Activated T-cell treated with anti-CD3 and anti-CD28 coated beads, Interleukin-2, amount 50 U/mL, for 24 hours (primary cell): ENCODE measurements around the gene STOM.
"Not testable (repeated sequence)": the region's sequence is repeated elsewhere in the genome, so short reads cannot be mapped to it uniquely, and the experiment has no call there.

Experiments used
- DNase-seq: peaks from one replicate; pipeline ENCODE4 v3.0.0-alpha.2; 2020
- H3K27ac Mint-ChIP-seq: 2 replicates; pipeline ENCODE4 v1.8.0; 2020; ENCODE audit warnings: mild to moderate bottlenecking, mixed read lengths
- H3K27me3 Mint-ChIP-seq: 2 replicates; pipeline ENCODE4 v1.8.0; 2020; ENCODE audit warnings: mixed read lengths
- H3K36me3 Mint-ChIP-seq: 2 replicates; pipeline ENCODE4 v1.8.0; 2020; ENCODE audit warnings: low read depth, mixed read lengths
- H3K4me1 Mint-ChIP-seq: 2 replicates; pipeline ENCODE4 v1.8.0; 2020; ENCODE audit warnings: low read depth, mixed read lengths
- H3K4me3 Mint-ChIP-seq: 2 replicates; pipeline ENCODE4 v1.8.0; 2020; ENCODE audit warnings: mild to moderate bottlenecking, moderate library complexity, mixed read lengths
- H3K9me3 Mint-ChIP-seq: 2 replicates; pipeline ENCODE4 v1.8.0; 2020; ENCODE audit warnings: mixed read lengths

STOM gene

GRCh38 chr9:121369595-121370265, at the start of gene STOM:
TSS of gene STOM (minus strand) at chr9:121370250. CDS start at chr9:121370187, 63 bp downstream.
- Mint-ChIP-seq H3K36me3 (peaks cover 28% of the 10 kb centered on the region), H3K4me3 (peak within 1 kb of the TSS; percentile 88), H3K9me3 (peaks cover 4% of the 10 kb centered on the region), H3K27me3 (no peaks in the 10 kb centered on the region), H3K4me1 (peaks cover 66% of the 10 kb centered on the region), H3K27ac (peak within 1 kb of the TSS; percentile 94)
- no peak for DNase-seq

- no peaks in the 10 kb centered on the region for H3K4me1 Mint-ChIP-seq
- H3K36me3 Mint-ChIP-seq, result no peaks in the 10 kb centered on the region
- no peak overlapping the region for H3K27ac Mint-ChIP-seq
- peaks cover 4% of the 10 kb centered on the region for H3K27me3 Mint-ChIP-seq
- no peaks in the 10 kb centered on the region for H3K9me3 Mint-ChIP-seq
- H3K4me3 Mint-ChIP-seq, result no peak overlapping the region
- no peak for DNase-seq
Measured at GRCh38 chr9:121411993-121412392, 41.9 kb upstream of the STOM start.

- Mint-ChIP-seq H3K27me3 (no peaks in the 10 kb centered on the region), H3K27ac (no peak overlapping the region), H3K4me3 (no peak overlapping the region), H3K36me3 (no peaks in the 10 kb centered on the region), H3K4me1 (no peaks in the 10 kb centered on the region), H3K9me3 (peaks cover 3% of the 10 kb centered on the region)
- DNase-seq, result no peak
Measured at GRCh38 chr9:121405899-121406298, 35.8 kb upstream of the STOM start.

- Mint-ChIP-seq H3K4me3 (no peak overlapping the region), H3K9me3 (peaks cover 3% of the 10 kb centered on the region), H3K27ac (no peak overlapping the region), H3K27me3 (peaks cover 3% of the 10 kb centered on the region), H3K4me1 (no peaks in the 10 kb centered on the region), H3K36me3 (no peaks in the 10 kb centered on the region)
- DNase-seq, result no peak
Measured at GRCh38 chr9:121404906-121405305, 34.9 kb upstream of the STOM start.

- H3K27ac Mint-ChIP-seq, result no peak overlapping the region
- peaks cover 3% of the 10 kb centered on the region for H3K27me3 Mint-ChIP-seq
- DNase-seq, result no peak
- no peak overlapping the region for H3K4me3 Mint-ChIP-seq
- H3K9me3 Mint-ChIP-seq, result no peaks in the 10 kb centered on the region
- H3K36me3 Mint-ChIP-seq, result no peaks in the 10 kb centered on the region
- H3K4me1 Mint-ChIP-seq, result peaks cover 2% of the 10 kb centered on the region
Measured at GRCh38 chr9:121399883-121400607, 30.0 kb upstream of the STOM start.

- Mint-ChIP-seq H3K27ac (no peak overlapping the region), H3K36me3 (no peaks in the 10 kb centered on the region)
Measured at GRCh38 chr9:121399126-121399882, 29.3 kb upstream of the STOM start.

GRCh38 chr9:121398374-121398773, 28.3 kb upstream of the STOM start:
- Mint-ChIP-seq H3K4me1 (peaks cover 5% of the 10 kb centered on the region), H3K9me3 (no peaks in the 10 kb centered on the region), H3K36me3 (no peaks in the 10 kb centered on the region), H3K27me3 (peaks cover 3% of the 10 kb centered on the region), H3K4me3 (no peak overlapping the region), H3K27ac (no peak overlapping the region)
- no peak for DNase-seq

More at GRCh38 chr9:121399126-121399882, 29.3 kb upstream of the STOM start:
- DNase-seq, result no peak
- Mint-ChIP-seq H3K9me3 (no peaks in the 10 kb centered on the region), H3K4me3 (no peak overlapping the region), H3K4me1 (peaks cover 2% of the 10 kb centered on the region), H3K27me3 (peaks cover 3% of the 10 kb centered on the region)

GRCh38 chr9:121397277-121397676, 27.2 kb upstream of the STOM start:
- not testable (repeated sequence) for H3K4me3 Mint-ChIP-seq, DNase-seq

GRCh38 chr9:121395558-121395957, 25.5 kb upstream of the STOM start:
- DNase-seq, result no peak
- Mint-ChIP-seq H3K27me3 (peaks cover 3% of the 10 kb centered on the region), H3K4me3 (no peak overlapping the region), H3K9me3 (no peaks in the 10 kb centered on the region), H3K27ac (no peak overlapping the region), H3K36me3 (no peaks in the 10 kb centered on the region), H3K4me1 (peaks cover 10% of the 10 kb centered on the region)

More at GRCh38 chr9:121397277-121397676, 27.2 kb upstream of the STOM start:
- H3K9me3 Mint-ChIP-seq, H3K36me3 Mint-ChIP-seq, H3K27ac Mint-ChIP-seq, H3K4me1 Mint-ChIP-seq, H3K27me3 Mint-ChIP-seq: not testable (repeated sequence)

GRCh38 chr9:121394292-121394691, 24.2 kb upstream of the STOM start:
- no peaks in the 10 kb centered on the region for H3K27me3 Mint-ChIP-seq
- H3K4me3 Mint-ChIP-seq, result no peak overlapping the region
- no peaks in the 10 kb centered on the region for H3K36me3 Mint-ChIP-seq
- no peak for DNase-seq
- no peaks in the 10 kb centered on the region for H3K9me3 Mint-ChIP-seq
- H3K27ac Mint-ChIP-seq, result no peak overlapping the region
- H3K4me1 Mint-ChIP-seq, result peaks cover 10% of the 10 kb centered on the region

- Mint-ChIP-seq H3K4me1 (peaks cover 10% of the 10 kb centered on the region), H3K27ac (no peak overlapping the region), H3K27me3 (no peaks in the 10 kb centered on the region), H3K36me3 (no peaks in the 10 kb centered on the region), H3K9me3 (no peaks in the 10 kb centered on the region), H3K4me3 (no peak overlapping the region)
- DNase-seq, result no peak
Measured at GRCh38 chr9:121393318-121393717, 23.3 kb upstream of the STOM start.

GRCh38 chr9:121390372-121390771, 20.3 kb upstream of the STOM start:
- DNase-seq, result no peak
- no peak overlapping the region for H3K27ac Mint-ChIP-seq
- no peaks in the 10 kb centered on the region for H3K27me3 Mint-ChIP-seq
- peaks cover 8% of the 10 kb centered on the region for H3K4me1 Mint-ChIP-seq
- no peaks in the 10 kb centered on the region for H3K9me3 Mint-ChIP-seq
- no peaks in the 10 kb centered on the region for H3K36me3 Mint-ChIP-seq
- no peak overlapping the region for H3K4me3 Mint-ChIP-seq

GRCh38 chr9:121388140-121388905, 18.3 kb upstream of the STOM start:
- no peak overlapping the region for H3K4me3 Mint-ChIP-seq
- DNase-seq, result no peak
- peaks cover 3% of the 10 kb centered on the region for H3K27me3 Mint-ChIP-seq
- no peak overlapping the region for H3K27ac Mint-ChIP-seq
- H3K4me1 Mint-ChIP-seq, result peaks cover 4% of the 10 kb centered on the region
- no peaks in the 10 kb centered on the region for H3K9me3 Mint-ChIP-seq
- no peaks in the 10 kb centered on the region for H3K36me3 Mint-ChIP-seq

- H3K27me3 Mint-ChIP-seq, result peaks cover 3% of the 10 kb centered on the region
- no peaks in the 10 kb centered on the region for H3K36me3 Mint-ChIP-seq
- H3K4me1 Mint-ChIP-seq, result no peaks in the 10 kb centered on the region
- no peak for DNase-seq
- H3K27ac Mint-ChIP-seq, result no peak overlapping the region
- no peaks in the 10 kb centered on the region for H3K9me3 Mint-ChIP-seq
- no peak overlapping the region for H3K4me3 Mint-ChIP-seq
Measured at GRCh38 chr9:121386442-121387175, 16.6 kb upstream of the STOM start.
